Measurements from ENCODE around the gene BRINP1.

DNA sequence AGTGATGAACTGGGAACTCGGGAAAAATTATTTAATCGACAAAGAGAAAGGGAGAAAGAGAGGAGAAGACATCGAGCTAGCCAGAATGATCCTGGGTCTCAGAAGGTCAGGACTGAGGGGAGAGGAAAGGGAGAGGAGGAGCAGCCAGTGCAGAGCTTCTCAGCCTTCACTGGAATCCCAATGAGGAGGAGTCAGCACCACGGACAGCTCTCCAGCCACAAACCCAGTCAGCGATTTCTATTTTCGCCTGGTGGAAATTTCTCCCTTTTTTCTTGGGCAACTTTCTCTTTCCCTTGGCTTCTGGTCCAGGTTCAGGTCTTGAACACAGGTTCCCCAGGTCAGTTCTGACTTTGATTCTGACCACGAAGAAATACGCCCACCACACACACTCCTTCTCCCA, 1.6 kb upstream of the BRINP1 start:
- TF ChIP-seq, protein P1, sequence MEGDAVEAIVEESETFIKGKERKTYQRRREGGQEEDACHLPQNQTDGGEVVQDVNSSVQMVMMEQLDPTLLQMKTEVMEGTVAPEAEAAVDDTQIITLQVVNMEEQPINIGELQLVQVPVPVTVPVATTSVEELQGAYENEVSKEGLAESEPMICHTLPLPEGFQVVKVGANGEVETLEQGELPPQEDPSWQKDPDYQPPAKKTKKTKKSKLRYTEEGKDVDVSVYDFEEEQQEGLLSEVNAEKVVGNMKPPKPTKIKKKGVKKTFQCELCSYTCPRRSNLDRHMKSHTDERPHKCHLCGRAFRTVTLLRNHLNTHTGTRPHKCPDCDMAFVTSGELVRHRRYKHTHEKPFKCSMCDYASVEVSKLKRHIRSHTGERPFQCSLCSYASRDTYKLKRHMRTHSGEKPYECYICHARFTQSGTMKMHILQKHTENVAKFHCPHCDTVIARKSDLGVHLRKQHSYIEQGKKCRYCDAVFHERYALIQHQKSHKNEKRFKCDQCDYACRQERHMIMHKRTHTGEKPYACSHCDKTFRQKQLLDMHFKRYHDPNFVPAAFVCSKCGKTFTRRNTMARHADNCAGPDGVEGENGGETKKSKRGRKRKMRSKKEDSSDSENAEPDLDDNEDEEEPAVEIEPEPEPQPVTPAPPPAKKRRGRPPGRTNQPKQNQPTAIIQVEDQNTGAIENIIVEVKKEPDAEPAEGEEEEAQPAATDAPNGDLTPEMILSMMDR (IDR thresholded peaks at IDR 0.05) = no peak
- no peak for TF ChIP-seq POLR2A (IDR thresholded peaks at IDR 0.05)
- no peak for TF ChIP-seq EP300 (IDR thresholded peaks at IDR 0.05)
- TF ChIP-seq POLR2AphosphoS5 (IDR thresholded peaks at IDR 0.05) = no peak

Data from suprapubic skin (tissue), 4 donors.